Ovary (tissue), 9 donors: ENCODE results near the gene RNLS. TPM values are rescaled to one million over a fixed set of nuclear protein-coding genes. Genes with fewer than 3 reads are reported as not detected.

Experiments used
- DNase-seq, 5 donors: peaks; one replicate each; pipeline ENCODE4 v3.0.0-alpha.2; 2019 to 2020
- H3K27ac ChIP-seq, 2 donors: fragments of 200-600 bp; one replicate each; pipeline versions ENCODE4 v1.5.1 to v1.8.0; 2019 to 2022
- H3K27me3 ChIP-seq: fragments of 200-600 bp; one replicate; pipeline ENCODE4 v1.8.0; 2022
- H3K36me3 ChIP-seq: fragments of 200-600 bp; sonication (generic); one replicate; pipeline ENCODE4 v1.5.1; 2019
- H3K4me1 ChIP-seq: one replicate; pipeline ENCODE4 v1.8.1; 2013; ENCODE audit warnings: mild to moderate bottlenecking, moderate library complexity; ENCODE audit not compliant: insufficient read depth
- H3K4me3 ChIP-seq: fragments of 200-600 bp; sonication (generic); one replicate; pipeline ENCODE4 v1.5.1; 2017
- H3K9me3 ChIP-seq, 2 donors: fragments of 200-600 bp in 1 of 2; sonication (generic) in 1 of 2; one replicate each; pipeline versions ENCODE4 v1.5.1 to v1.8.1; 2013 to 2019; ENCODE audit warnings: mild to moderate bottlenecking in 1 of 2, moderate library complexity in 1 of 2
- EP300 ChIP-seq: sonication (generic); formaldehyde crosslinking; IDR thresholded peaks from one replicate; pipeline ENCODE4 v1.6.1; 2017; ENCODE audit warnings: antibody characterized with exemption
- POLR2A ChIP-seq: fragments of 450-650 bp; IDR thresholded peaks from one replicate; pipeline ENCODE4 v1.6.1; 2017; ENCODE audit warnings: antibody characterized with exemption, mild to moderate bottlenecking, moderate library complexity
- WGBS, 3 donors: extraction: QIAGEN DNeasy Blood & Tissue Kit in 1 of 3; methylation state at CpG; one replicate each; pipeline versions ENCODE4 v1.1.5 to v1.1.7; 2013 to 2017; 5-methylcytosine and 5-hydroxymethylcytosine counted together
- intact Hi-C, 4 donors: fragments of 100-400 bp; cut with DNase I; formaldehyde crosslinking; loops; one replicate each; pipeline versions ENCODE4 v1.11.0 to v1.15.1; 2022 to 2023
- polyA plus RNA-seq, 2 donors: library from polyadenylated mRNA; stranded (reverse); fragments of 200-250 nt in 1 of 2; fragments of 350-450 nt in 1 of 2; fragmentation: Illumina TruSeq in 1 of 2; extraction: RNeasy Lipid Tissue Mini Kit (QIAGEN cat#74804) in 1 of 2; gene quantifications; one replicate each; pipeline ENCODE4 v1.2.3, GENCODE V29; 2013 to 2014
- total RNA-seq, 7 donors: library from RNA; depleted of rRNA in 2 of 7; stranded (reverse); fragments of >200 nt in 2 of 7; fragmentation: NEBNext Ultra II Directional in 3 of 7; extraction: Animal tissue kit (Norgen Biotek cat#: 25700) in 3 of 7; gene quantifications; one replicate each; pipeline versions ENCODE4 v1.1.0 to v1.2.4, GENCODE V29; 2016 to 2023
- TF ChIP-seq, protein P1 (sequence below), 3 donors: fragments of 450-650 bp in 2 of 3; fragments of 200-600 bp in 1 of 3; IDR thresholded peaks; one replicate each; pipeline versions ENCODE4 v1.5.1 to v1.8.0; 2016 to 2022; ENCODE audit warnings: antibody characterized with exemption in 3 of 3, mild to moderate bottlenecking in 1 of 3
- donor health status: DM: no; HTN: no; CAD: no; lungs with moderate emphysema.
- donor health status: DM: no; HTN: no; CAD: no.
- donor health status: Bipolar disorder and iron deficiency.
- donor health status: DM: yes; HTN: yes; CAD: no.
- donor health status: DM: no; HTN: no; CAD: no.
- donor health status: DM: yes; HTN: yes; CAD: no.

The RNLS gene
- total and polyA plus RNA-seq, 9 donors, result 7.5 to 21.9 (median 11.8) TPM

DNA sequence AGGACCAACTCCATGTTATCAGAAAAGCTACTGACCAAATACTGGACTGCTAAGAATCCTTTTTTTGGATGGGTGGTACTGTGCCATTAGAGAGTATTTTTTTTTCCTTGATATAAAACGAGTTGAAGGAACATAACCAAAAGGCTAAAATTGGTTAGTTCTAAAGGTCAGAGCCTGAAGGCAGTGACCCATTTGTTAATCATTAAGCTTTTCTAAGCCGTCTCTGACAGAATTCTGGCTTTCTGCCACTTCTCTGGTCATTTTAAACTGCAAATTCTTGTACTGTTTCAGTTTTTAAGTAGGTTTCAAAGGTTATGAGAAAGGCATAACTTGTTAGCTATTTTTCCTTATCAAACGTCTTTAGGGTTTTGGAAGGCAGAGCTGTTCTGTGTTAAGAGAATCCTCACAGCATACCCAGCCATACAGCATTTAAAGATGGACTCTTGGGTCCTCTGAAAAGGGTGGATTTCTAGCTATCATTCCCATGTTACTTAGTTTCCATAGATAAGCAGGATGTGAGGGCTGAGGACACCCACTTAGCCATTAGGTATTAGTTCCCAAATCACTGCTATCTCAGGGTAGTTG lies 196.8 kb downstream of the RNLS start:
- TF ChIP-seq POLR2A (no peak), EP300 (no peak)
- TF ChIP-seq, protein P1, sequence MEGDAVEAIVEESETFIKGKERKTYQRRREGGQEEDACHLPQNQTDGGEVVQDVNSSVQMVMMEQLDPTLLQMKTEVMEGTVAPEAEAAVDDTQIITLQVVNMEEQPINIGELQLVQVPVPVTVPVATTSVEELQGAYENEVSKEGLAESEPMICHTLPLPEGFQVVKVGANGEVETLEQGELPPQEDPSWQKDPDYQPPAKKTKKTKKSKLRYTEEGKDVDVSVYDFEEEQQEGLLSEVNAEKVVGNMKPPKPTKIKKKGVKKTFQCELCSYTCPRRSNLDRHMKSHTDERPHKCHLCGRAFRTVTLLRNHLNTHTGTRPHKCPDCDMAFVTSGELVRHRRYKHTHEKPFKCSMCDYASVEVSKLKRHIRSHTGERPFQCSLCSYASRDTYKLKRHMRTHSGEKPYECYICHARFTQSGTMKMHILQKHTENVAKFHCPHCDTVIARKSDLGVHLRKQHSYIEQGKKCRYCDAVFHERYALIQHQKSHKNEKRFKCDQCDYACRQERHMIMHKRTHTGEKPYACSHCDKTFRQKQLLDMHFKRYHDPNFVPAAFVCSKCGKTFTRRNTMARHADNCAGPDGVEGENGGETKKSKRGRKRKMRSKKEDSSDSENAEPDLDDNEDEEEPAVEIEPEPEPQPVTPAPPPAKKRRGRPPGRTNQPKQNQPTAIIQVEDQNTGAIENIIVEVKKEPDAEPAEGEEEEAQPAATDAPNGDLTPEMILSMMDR (IDR thresholded peaks at IDR 0.05), result no peak

GRCh38 chr10:88385601-88386203 lies 197.4 kb downstream of the RNLS start:
- peak in 3 of 5 donors; percentile 16 to 37 (median 19) for DNase-seq
- no peak overlapping the region for H3K27ac ChIP-seq
- H3K4me3 ChIP-seq, result no peak overlapping the region
- H3K4me1 ChIP-seq, result peaks cover 5% of the 10 kb centered on the region
- no peaks in the 10 kb centered on the region for H3K36me3 ChIP-seq
- 54 to 70% (median 65%) methylated on average over 11 of the region's 11 CpGs for WGBS, 3 donors
- H3K27me3 ChIP-seq, result no peaks in the 10 kb centered on the region
- intact Hi-C loops, result loop anchor here in 3 of 4 donors (5.0 to 10.0 kb wide), 2 partner anchors 523 to 531 kb away; partner anchors contain the start of genes KLLN (in 2 of the 3) and PTEN (in 2 of the 3)
- TF ChIP-seq EP300 (no peak), POLR2A (no peak)
- TF ChIP-seq, protein P1 (IDR thresholded peaks at IDR 0.05), result no peak
- no peaks in the 10 kb centered on the region for H3K9me3 ChIP-seq

More for the DNA sequence above, 196.8 kb downstream of the RNLS start:
- intact Hi-C loops, result loop anchor here in 3 of 4 donors (5.0 to 10.0 kb wide), 2 partner anchors 524 to 531 kb away; partner anchors contain the start of genes KLLN (in 2 of the 3) and PTEN (in 2 of the 3)
- H3K36me3 ChIP-seq, result no peaks in the 10 kb centered on the region
- H3K9me3 ChIP-seq, result no peaks in the 10 kb centered on the region
- no peak for DNase-seq
- H3K4me1 ChIP-seq, result peaks cover 5% of the 10 kb centered on the region
- WGBS, 3 donors, result 7 to 14% (median 10%) methylated on average over 3 of the region's 3 CpGs
- H3K27ac ChIP-seq, result peak overlapping the region in 1 of 2 donors; percentile 4
- H3K4me3 ChIP-seq, result no peak overlapping the region
- H3K27me3 ChIP-seq, result no peaks in the 10 kb centered on the region

GRCh38 chr10:88383276-88383675 lies 199.8 kb downstream of the RNLS start:
- H3K36me3 ChIP-seq, result no peaks in the 10 kb centered on the region
- DNase-seq, result no peak

GRCh38 chr10:88382699-88383098 lies 200.4 kb downstream of the RNLS start:
- intact Hi-C loops, result loop anchor here in 1 of 4 donors (10.0 kb wide), 1 partner anchor 528 kb away; no protein-coding TSS in a partner anchor
- no peak overlapping the region for H3K27ac ChIP-seq
- no peak for DNase-seq
- no peak overlapping the region for H3K4me3 ChIP-seq
- no peaks in the 10 kb centered on the region for H3K27me3 ChIP-seq
- peaks cover 5% of the 10 kb centered on the region for H3K4me1 ChIP-seq
- 96 to 98% (median 97%) methylated on average over 2 of the region's 2 CpGs for WGBS, 3 donors
- no peaks in the 10 kb centered on the region for H3K9me3 ChIP-seq
- no peaks in the 10 kb centered on the region for H3K36me3 ChIP-seq
- TF ChIP-seq POLR2A (no peak), EP300 (no peak)
- TF ChIP-seq, protein P1 (IDR thresholded peaks at IDR 0.05), result no peak

More at GRCh38 chr10:88383276-88383675, 199.8 kb downstream of the RNLS start:
- Histone ChIP-seq H3K27ac (no peak overlapping the region), H3K4me3 (no peak overlapping the region), H3K27me3 (no peaks in the 10 kb centered on the region), H3K9me3 (no peaks in the 10 kb centered on the region), H3K4me1 (peaks cover 5% of the 10 kb centered on the region)
- TF ChIP-seq, protein P1 (IDR thresholded peaks at IDR 0.05), result no peak
- TF ChIP-seq POLR2A (no peak), EP300 (no peak)
- intact Hi-C loops, result loop anchor here in 1 of 4 donors (10.0 kb wide), 1 partner anchor 528 kb away; no protein-coding TSS in a partner anchor
- 70 to 72% (median 71%) methylated on average over 1 of the region's 1 CpG for WGBS, 3 donors
